Cerebellar nuclear complex (tissue), 1 donor: ENCODE measurements around the gene PLEKHA4.
"Not testable (repeated sequence)": the region's sequence is repeated elsewhere in the genome, so short reads cannot be mapped to it uniquely, and the experiment has no call there.

Source experiments
- DNase-seq, 2 experiments: peaks; one replicate each; lab custom pipeline; 2025; lab: John Stamatoyannopoulos, UW

PLEKHA4 gene

GRCh38 chr19:48798937-48799336 is 69.5 kb downstream of the PLEKHA4 start:
- DNase-seq: no peak

DNA sequence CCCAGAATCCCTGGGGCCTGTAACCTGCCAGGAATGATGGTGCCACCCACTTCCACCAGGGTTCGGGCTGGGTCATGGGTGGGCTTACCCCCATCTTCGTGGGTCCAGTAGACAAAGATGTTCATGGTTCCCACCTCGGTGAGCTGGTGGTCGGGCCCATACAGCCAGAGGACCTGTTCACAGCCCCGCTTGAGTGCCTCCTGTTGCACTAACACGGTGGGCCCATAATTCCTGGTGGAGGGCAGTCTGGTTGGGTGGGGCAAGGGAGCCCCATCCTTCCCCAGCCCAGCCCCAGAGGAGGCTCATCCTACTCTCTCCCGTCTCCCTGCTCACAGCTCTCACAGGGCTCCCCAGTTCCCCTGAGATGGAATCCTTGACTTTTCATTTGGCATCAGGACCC is 71.3 kb downstream of the PLEKHA4 start:
- DNase-seq: no peak

DNA sequence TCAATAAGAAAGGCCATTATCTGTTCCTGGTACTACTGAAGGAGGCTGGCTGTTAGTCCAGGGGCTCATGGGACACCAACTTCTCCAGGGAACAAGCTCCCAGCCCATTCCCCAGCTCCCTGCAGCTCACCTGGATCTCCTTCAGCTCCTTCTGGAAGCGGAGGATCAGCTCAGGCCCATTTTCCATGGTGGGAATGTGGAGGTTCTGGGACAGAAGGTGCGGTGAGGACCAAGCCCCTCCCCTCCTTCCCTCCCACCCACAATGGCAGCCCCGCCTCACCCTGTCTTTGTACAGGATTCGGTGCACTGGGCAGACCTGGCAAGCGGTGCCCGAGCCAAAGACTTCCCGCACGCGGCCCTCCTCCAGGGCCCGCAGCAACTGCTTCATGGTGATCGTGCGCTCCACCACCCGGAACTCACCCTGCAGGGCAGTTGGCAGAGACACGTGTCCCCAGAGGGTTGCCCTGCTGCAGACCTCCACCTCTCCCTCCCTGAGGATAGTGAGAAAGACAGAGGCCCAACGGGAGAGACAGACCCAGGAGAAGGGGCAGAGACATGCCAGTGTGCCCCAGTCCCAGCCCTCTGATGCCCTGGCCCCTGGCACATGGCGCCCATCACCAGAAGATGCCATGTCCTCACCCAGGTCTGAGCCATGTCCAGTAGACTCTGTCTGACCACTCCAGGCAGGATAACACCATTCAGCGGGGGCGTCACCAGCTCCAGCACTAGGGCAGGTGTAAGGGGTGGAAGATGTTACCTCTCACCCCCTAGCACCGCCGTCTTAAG is 71.9 kb downstream of the PLEKHA4 start:
- DNase-seq: no peak

GRCh38 chr19:48795685-48796070 is 72.7 kb downstream of the PLEKHA4 start:
- no peak for DNase-seq

DNA sequence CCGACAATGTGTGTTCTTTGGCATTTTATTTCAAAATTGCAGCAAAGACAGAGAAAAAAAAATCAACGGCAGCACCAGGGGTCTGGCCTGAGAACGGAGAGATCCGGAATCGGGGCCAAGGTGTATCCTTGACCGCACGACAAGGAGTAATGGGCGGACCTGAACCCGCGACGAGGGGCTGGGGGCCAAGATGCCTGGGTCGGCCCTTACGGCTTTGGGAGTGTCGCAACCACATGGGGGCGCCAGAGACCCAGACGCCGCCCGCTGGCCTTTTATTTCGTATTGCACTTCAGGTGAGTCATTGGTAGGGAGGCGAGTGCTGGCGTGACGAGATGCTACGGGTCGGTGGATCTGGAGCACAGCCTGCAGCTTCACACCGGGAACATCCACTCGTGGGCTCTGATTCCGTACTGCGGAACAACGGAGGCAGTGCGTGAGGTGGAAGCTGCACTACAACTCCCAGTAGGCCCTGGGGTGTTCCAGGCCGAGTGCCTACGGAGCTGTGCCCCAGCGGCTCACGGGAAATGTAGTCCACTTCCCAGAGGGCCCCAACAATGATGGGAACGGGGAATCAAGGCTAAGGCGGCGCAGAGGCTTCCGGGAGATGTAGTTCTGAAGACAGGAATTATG is 73.2 kb downstream of the PLEKHA4 start:
- DNase-seq: peak; percentile 62 to 100

- DNase-seq: no peak
These were observed 74.1 kb downstream of the PLEKHA4 start for GRCh38 chr19:48794291-48794690.

- no peak for DNase-seq
These were observed 75.1 kb downstream of the PLEKHA4 start for GRCh38 chr19:48793271-48793670.

GRCh38 chr19:48787331-48787730 is 81.1 kb downstream of the PLEKHA4 start:
- DNase-seq: not testable (repeated sequence)
